HepG2 (cell line): Measurements from ENCODE around the gene UBQLN4. TPM values are rescaled to one million over a fixed set of nuclear protein-coding genes. Genes with fewer than 3 reads are reported as not detected.

Experiments used
- FLYWCH1 ChIP-seq: sonication (generic); formaldehyde crosslinking; IDR thresholded peaks from 2 replicates; pipeline ENCODE4 v1.8.1; 2023; ENCODE audit warnings: mild to moderate bottlenecking, missing genetic modification reagents
- HNRNPLL ChIP-seq: fragments of 200-400 bp; formaldehyde crosslinking; IDR thresholded peaks from 2 replicates; pipeline ENCODE4 v1.6.1; 2017; ENCODE audit warnings: mild to moderate bottlenecking, low read depth, low read length; ENCODE audit not compliant: poor library complexity, severe bottlenecking
- IKZF4 ChIP-seq: sonication (generic); formaldehyde crosslinking; IDR thresholded peaks from 2 replicates; pipeline ENCODE4 v1.5.1; 2020; ENCODE audit warnings: borderline replicate concordance, mild to moderate bottlenecking, low read depth, missing genetic modification reagents; ENCODE audit errors: not compliant biosample characterization
- MEIS1 ChIP-seq: sonication (generic); formaldehyde crosslinking; IDR thresholded peaks from 2 replicates; pipeline ENCODE4 v1.9.0; 2021; ENCODE audit warnings: mild to moderate bottlenecking, missing genetic modification reagents, moderate library complexity, borderline replicate concordance
- NRL ChIP-seq: sonication (generic); formaldehyde crosslinking; IDR thresholded peaks from 2 replicates; pipeline ENCODE4 v1.5.0; 2020; ENCODE audit warnings: missing genetic modification reagents, mild to moderate bottlenecking, moderate library complexity, borderline replicate concordance
- PRPF4 ChIP-seq: fragments of 200-400 bp; formaldehyde crosslinking; IDR thresholded peaks from 2 replicates; pipeline ENCODE4 v1.6.1; 2016; ENCODE audit warnings: low read length, low read depth; ENCODE audit not compliant: poor library complexity, severe bottlenecking
- SATB2 ChIP-seq: sonication (generic); formaldehyde crosslinking; IDR thresholded peaks from 2 replicates; pipeline ENCODE4 v1.5.0; 2020; ENCODE audit warnings: missing genetic modification reagents
- ZNF333 ChIP-seq: sonication (generic); formaldehyde crosslinking; IDR thresholded peaks from 2 replicates; pipeline ENCODE4 v1.4.0; 2020; ENCODE audit warnings: mild to moderate bottlenecking, missing genetic modification reagents, borderline replicate concordance
- ZNF546 ChIP-seq: sonication (generic); formaldehyde crosslinking; conservative IDR thresholded peaks from 2 replicates; pipeline ENCODE4 v1.8.1; 2023; ENCODE audit warnings: mild to moderate bottlenecking, missing genetic modification reagents
- ZNF75D ChIP-seq: sonication (generic); formaldehyde crosslinking; IDR thresholded peaks from 2 replicates; pipeline ENCODE4 v1.8.1; 2023; ENCODE audit warnings: missing genetic modification reagents, mild to moderate bottlenecking, borderline replicate concordance
- ZNF850 ChIP-seq: sonication (generic); formaldehyde crosslinking; conservative IDR thresholded peaks from 2 replicates; pipeline ENCODE4 v1.9.0; 2021; ENCODE audit warnings: mild to moderate bottlenecking, missing genetic modification reagents
- polyA plus RNA-seq, 8 experiments: library from polyadenylated mRNA; depleted of rRNA in 3 of 8; stranded (reverse) in 7 of 8; unstranded in 1 of 8; fragments of >200 nt; fragmentation: Illumina TruSeq in 4 of 8; extraction: Trizol in 4 of 8; gene quantifications; 2 replicates each; pipeline versions ENCODE4 v1.2.1 to v1.2.3, GENCODE V29; 2011 to 2016; ENCODE audit warnings: low read depth in 4 of 8, missing spikeins in 1 of 8, mixed read lengths in 1 of 8; ENCODE audit not compliant: insufficient read depth in 1 of 8
- total RNA-seq, 5 experiments: library from RNA; depleted of rRNA; stranded (reverse); fragments of >200 nt; fragmentation: Illumina TruSeq; extraction: Trizol; gene quantifications; 2 replicates each; pipeline ENCODE4 v1.2.3, GENCODE V29; 2016; ENCODE audit warnings: low read depth in 1 of 5
- TF ChIP-seq, protein P1 (sequence below): conservative IDR thresholded peaks from 2 replicates; pipeline ENCODE4 v1.6.1; 2018; ENCODE audit warnings: missing genetic modification reagents
- TF ChIP-seq, protein P2 (sequence below): sonication (generic); formaldehyde crosslinking; IDR thresholded peaks from 2 replicates; pipeline ENCODE4 v1.9.0; 2022; ENCODE audit warnings: missing genetic modification reagents, mild to moderate bottlenecking, borderline replicate concordance
- TF ChIP-seq, protein P3 (sequence below): sonication (generic); formaldehyde crosslinking; conservative IDR thresholded peaks from 2 replicates; pipeline ENCODE4 v1.4.0; 2020; ENCODE audit warnings: missing genetic modification reagents
- TF ChIP-seq, protein P4 (sequence below): sonication (generic); formaldehyde crosslinking; IDR thresholded peaks from 2 replicates; pipeline ENCODE4 v1.8.1; 2022; ENCODE audit warnings: low read depth, mild to moderate bottlenecking, missing genetic modification reagents
- TF ChIP-seq, protein P5 (sequence below): IDR thresholded peaks from 2 replicates; pipeline ENCODE4 v1.6.1; 2016; ENCODE audit warnings: missing biosample characterization, missing genetic modification reagents, low read depth

The UBQLN4 gene
- total and polyA plus RNA-seq, 2 of the 13 experiments (the other 11 are each of a cell fraction or from before 2014, with no cell fraction given): 31.5 to 39.8 TPM

DNA sequence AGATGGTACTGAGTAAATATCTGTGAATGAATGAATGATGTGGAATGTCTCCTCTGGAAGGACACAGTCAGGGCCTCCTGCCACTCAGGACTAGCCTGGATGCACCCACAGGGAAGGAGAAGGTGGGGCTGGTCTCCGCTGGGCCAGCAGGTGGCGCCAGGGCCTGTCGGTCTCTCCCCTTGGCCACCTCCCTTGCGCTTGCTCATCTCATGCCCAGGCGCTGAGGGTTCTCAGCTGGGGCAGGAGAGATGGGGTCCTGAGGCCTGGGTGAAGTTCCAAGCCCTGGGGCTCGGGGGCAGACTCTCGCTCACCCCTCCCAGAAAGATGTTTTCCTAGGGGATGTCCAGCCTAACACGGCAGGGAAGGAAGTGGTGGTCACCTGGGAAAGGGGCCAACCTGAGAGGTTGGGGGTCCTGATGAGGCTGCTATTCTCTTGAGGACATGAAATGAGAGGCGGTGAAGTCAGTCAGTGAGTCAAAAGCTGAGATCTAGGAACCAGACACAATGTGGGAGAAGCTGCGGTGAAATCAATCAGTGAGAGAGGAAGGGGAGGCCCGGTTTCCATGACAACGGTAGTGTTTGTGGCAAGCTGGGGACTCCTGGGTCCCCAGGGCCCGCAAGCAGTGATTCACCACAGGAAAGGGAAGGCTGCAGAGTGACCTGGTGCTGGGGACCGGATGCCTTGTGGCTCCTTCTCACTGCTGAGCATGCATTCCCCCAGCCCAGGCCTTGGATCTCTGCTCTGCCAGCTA, 43.2 kb upstream of the UBQLN4 start (continued):
- TF ChIP-seq, protein P1, sequence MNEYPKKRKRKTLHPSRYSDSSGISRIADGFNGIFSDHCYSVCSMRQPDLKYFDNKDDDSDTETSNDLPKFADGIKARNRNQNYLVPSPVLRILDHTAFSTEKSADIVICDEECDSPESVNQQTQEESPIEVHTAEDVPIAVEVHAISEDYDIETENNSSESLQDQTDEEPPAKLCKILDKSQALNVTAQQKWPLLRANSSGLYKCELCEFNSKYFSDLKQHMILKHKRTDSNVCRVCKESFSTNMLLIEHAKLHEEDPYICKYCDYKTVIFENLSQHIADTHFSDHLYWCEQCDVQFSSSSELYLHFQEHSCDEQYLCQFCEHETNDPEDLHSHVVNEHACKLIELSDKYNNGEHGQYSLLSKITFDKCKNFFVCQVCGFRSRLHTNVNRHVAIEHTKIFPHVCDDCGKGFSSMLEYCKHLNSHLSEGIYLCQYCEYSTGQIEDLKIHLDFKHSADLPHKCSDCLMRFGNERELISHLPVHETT (CRISPR knock-in tag): no peak
- TF ChIP-seq, protein P2, sequence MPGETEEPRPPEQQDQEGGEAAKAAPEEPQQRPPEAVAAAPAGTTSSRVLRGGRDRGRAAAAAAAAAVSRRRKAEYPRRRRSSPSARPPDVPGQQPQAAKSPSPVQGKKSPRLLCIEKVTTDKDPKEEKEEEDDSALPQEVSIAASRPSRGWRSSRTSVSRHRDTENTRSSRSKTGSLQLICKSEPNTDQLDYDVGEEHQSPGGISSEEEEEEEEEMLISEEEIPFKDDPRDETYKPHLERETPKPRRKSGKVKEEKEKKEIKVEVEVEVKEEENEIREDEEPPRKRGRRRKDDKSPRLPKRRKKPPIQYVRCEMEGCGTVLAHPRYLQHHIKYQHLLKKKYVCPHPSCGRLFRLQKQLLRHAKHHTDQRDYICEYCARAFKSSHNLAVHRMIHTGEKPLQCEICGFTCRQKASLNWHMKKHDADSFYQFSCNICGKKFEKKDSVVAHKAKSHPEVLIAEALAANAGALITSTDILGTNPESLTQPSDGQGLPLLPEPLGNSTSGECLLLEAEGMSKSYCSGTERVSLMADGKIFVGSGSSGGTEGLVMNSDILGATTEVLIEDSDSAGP (CRISPR knock-in tag): peak; percentile 76
- TF ChIP-seq ZNF546 (CRISPR knock-in tag) (no peak), PRPF4 (no peak), ZNF75D (CRISPR knock-in tag) (no peak), MEIS1 (CRISPR knock-in tag) (no peak), ZNF850 (CRISPR knock-in tag) (no peak), IKZF4 (CRISPR knock-in tag) (no peak), HNRNPLL (peak; percentile 38), NRL (CRISPR knock-in tag) (no peak), SATB2 (CRISPR knock-in tag) (no peak), FLYWCH1 (CRISPR knock-in tag) (no peak), ZNF333 (no peak)
- TF ChIP-seq, protein P3, sequence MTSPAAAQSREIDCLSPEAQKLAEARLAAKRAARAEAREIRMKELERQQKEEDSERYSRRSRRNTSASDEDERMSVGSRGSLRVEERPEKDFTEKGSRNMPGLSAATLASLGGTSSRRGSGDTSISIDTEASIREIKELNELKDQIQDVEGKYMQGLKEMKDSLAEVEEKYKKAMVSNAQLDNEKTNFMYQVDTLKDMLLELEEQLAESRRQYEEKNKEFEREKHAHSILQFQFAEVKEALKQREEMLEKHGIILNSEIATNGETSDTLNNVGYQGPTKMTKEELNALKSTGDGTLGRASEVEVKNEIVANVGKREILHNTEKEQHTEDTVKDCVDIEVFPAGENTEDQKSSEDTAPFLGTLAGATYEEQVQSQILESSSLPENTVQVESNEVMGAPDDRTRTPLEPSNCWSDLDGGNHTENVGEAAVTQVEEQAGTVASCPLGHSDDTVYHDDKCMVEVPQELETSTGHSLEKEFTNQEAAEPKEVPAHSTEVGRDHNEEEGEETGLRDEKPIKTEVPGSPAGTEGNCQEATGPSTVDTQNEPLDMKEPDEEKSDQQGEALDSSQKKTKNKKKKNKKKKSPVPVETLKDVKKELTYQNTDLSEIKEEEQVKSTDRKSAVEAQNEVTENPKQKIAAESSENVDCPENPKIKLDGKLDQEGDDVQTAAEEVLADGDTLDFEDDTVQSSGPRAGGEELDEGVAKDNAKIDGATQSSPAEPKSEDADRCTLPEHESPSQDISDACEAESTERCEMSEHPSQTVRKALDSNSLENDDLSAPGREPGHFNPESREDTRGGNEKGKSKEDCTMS (CRISPR knock-in tag): no peak
- TF ChIP-seq, protein P4, sequence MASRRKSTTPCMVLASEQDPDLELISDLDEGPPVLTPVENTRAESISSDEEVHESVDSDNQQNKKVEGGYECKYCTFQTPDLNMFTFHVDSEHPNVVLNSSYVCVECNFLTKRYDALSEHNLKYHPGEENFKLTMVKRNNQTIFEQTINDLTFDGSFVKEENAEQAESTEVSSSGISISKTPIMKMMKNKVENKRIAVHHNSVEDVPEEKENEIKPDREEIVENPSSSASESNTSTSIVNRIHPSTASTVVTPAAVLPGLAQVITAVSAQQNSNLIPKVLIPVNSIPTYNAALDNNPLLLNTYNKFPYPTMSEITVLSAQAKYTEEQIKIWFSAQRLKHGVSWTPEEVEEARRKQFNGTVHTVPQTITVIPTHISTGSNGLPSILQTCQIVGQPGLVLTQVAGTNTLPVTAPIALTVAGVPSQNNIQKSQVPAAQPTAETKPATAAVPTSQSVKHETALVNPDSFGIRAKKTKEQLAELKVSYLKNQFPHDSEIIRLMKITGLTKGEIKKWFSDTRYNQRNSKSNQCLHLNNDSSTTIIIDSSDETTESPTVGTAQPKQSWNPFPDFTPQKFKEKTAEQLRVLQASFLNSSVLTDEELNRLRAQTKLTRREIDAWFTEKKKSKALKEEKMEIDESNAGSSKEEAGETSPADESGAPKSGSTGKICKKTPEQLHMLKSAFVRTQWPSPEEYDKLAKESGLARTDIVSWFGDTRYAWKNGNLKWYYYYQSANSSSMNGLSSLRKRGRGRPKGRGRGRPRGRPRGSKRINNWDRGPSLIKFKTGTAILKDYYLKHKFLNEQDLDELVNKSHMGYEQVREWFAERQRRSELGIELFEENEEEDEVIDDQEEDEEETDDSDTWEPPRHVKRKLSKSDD (CRISPR knock-in tag): 0 out of 2 replicates have a peak, but pooled peaks have one; percentile 54
- TF ChIP-seq, protein P5, sequence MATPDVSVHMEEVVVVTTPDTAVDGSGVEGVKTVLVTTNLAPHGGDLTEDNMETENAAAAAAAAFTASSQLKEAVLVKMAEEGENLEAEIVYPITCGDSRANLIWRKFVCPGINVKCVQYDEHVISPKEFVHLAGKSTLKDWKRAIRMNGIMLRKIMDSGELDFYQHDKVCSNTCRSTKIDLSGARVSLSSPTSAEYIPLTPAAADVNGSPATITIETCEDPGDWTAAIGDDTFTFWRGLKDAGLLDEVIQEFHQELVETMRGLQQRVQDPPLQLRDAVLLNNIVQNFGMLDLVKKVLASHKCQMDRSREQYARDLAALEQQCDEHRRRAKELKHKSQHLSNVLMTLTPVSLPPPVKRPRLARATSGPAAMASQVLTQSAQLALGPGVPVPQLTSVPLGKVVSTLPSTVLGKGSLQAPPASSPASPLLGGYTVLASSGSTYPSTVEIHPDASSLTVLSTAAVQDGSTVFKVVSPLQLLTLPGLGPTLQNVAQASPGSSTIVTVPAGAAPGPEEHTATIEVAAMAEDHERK (CRISPR knock-in tag): no peak
